H9 (cell line): ENCODE data around the gene PRMT5. TPM values are rescaled to one million over a fixed set of nuclear protein-coding genes. Genes with fewer than 3 reads are reported as not detected.

Experiments used
- DNase-seq: peaks from one replicate; pipeline ENCODE4 v3.0.0-alpha.2; 2017
- H2AFZ ChIP-seq: one replicate; pipeline ENCODE4 v1.6.1; 2013; ENCODE audit warnings: mild to moderate bottlenecking, low read length, control low read depth, moderate library complexity
- H2AK5ac ChIP-seq: 2 replicates; pipeline ENCODE4 v1.6.1; 2013; ENCODE audit warnings: low read length, control low read depth, mixed read lengths; ENCODE audit not compliant: insufficient read length
- H2BK120ac ChIP-seq: one replicate; pipeline ENCODE4 v1.6.1; 2013; ENCODE audit warnings: low read depth, mild to moderate bottlenecking, low read length, control low read depth, inconsistent platforms; ENCODE audit not compliant: poor library complexity, severe bottlenecking
- H2BK12ac ChIP-seq: 2 replicates; pipeline ENCODE4 v1.6.1; 2013; ENCODE audit warnings: low read length, control low read depth, mixed read lengths, low read depth; ENCODE audit not compliant: insufficient read length
- H2BK15ac ChIP-seq: 2 replicates; pipeline ENCODE4 v1.6.1; 2013; ENCODE audit warnings: low read depth, low read length, control low read depth
- H2BK20ac ChIP-seq: one replicate; pipeline ENCODE4 v1.6.1; 2013; ENCODE audit warnings: low read depth, mild to moderate bottlenecking, low read length, control low read depth, inconsistent platforms; ENCODE audit not compliant: poor library complexity, severe bottlenecking
- H2BK5ac ChIP-seq: 2 replicates; pipeline ENCODE4 v1.6.1; 2013; ENCODE audit warnings: low read length, control low read depth, mixed read lengths; ENCODE audit not compliant: insufficient read length
- H3K14ac ChIP-seq: 2 replicates; pipeline ENCODE4 v1.6.1; 2013; ENCODE audit warnings: low read length, control low read depth; ENCODE audit not compliant: insufficient read depth
- H3K18ac ChIP-seq: 2 replicates; pipeline ENCODE4 v1.6.1; 2013; ENCODE audit warnings: low read depth, mild to moderate bottlenecking, mixed read lengths, low read length, control low read depth; ENCODE audit not compliant: insufficient read length
- H3K23ac ChIP-seq: 2 replicates; pipeline ENCODE4 v1.6.1; 2013; ENCODE audit warnings: low read length, control low read depth, mixed read lengths, low read depth; ENCODE audit not compliant: insufficient read length
- H3K23me2 ChIP-seq: 2 replicates; pipeline ENCODE4 v1.6.1; 2013; ENCODE audit warnings: low read depth, mild to moderate bottlenecking, mixed read lengths, low read length, control low read depth; ENCODE audit not compliant: insufficient read length, poor library complexity, severe bottlenecking
- H3K27ac ChIP-seq: 2 replicates; pipeline ENCODE4 v1.5.1; 2013; ENCODE audit warnings: low read length, control low read depth, mixed read lengths, low read depth; ENCODE audit not compliant: insufficient read length
- H3K27me3 ChIP-seq: 2 replicates; pipeline ENCODE4 v1.6.1; 2013; ENCODE audit warnings: low read length, control low read depth, inconsistent platforms; ENCODE audit not compliant: insufficient read depth
- H3K4ac ChIP-seq: 2 replicates; pipeline ENCODE4 v1.6.1; 2013; ENCODE audit warnings: low read depth, mild to moderate bottlenecking, control low read depth, inconsistent platforms, low read length, moderate library complexity
- H3K4me1 ChIP-seq: 2 replicates; pipeline ENCODE4 v1.6.1; 2013; ENCODE audit warnings: low read length, control low read depth, inconsistent platforms; ENCODE audit not compliant: insufficient read depth
- H3K4me2 ChIP-seq: 2 replicates; pipeline ENCODE4 v1.6.1; 2013; ENCODE audit warnings: low read length, control low read depth, mixed read lengths; ENCODE audit not compliant: insufficient read length, insufficient read depth
- H3K56ac ChIP-seq: 2 replicates; pipeline ENCODE4 v1.6.1; 2013; ENCODE audit warnings: low read depth, mild to moderate bottlenecking, mixed read lengths, low read length, control low read depth; ENCODE audit not compliant: insufficient read length
- H3K79me1 ChIP-seq: 2 replicates; pipeline ENCODE4 v1.6.1; 2013; ENCODE audit warnings: low read depth, mild to moderate bottlenecking, moderate library complexity, low read length, control low read depth, inconsistent platforms; ENCODE audit not compliant: insufficient read depth, poor library complexity, severe bottlenecking
- H3K79me2 ChIP-seq: 2 replicates; pipeline ENCODE4 v1.6.1; 2013; ENCODE audit warnings: low read length, control low read depth, inconsistent platforms; ENCODE audit not compliant: insufficient read depth
- H3K9ac ChIP-seq: 2 replicates; pipeline ENCODE4 v1.6.1; 2013; ENCODE audit warnings: low read length, control low read depth, mixed read lengths; ENCODE audit not compliant: insufficient read length; ENCODE audit errors: extremely low read depth
- H3K9me3 ChIP-seq: one replicate; pipeline ENCODE4 v1.6.1; 2013; ENCODE audit warnings: low read depth, low read length, inconsistent platforms; ENCODE audit not compliant: control insufficient read depth
- H3T11ph ChIP-seq: one replicate; pipeline ENCODE4 v1.6.1; 2013; ENCODE audit warnings: mild to moderate bottlenecking, low read length, control low read depth, inconsistent platforms
- H4K20me1 ChIP-seq: one replicate; pipeline ENCODE4 v1.6.1; 2013; ENCODE audit not compliant: control insufficient read depth, insufficient read length, insufficient read depth
- H4K5ac ChIP-seq: 2 replicates; pipeline ENCODE4 v1.6.1; 2013; ENCODE audit warnings: low read depth, mild to moderate bottlenecking, mixed read lengths, low read length, control low read depth; ENCODE audit not compliant: insufficient read length
- H4K8ac ChIP-seq: replicated peaks from 2 replicates; pipeline ENCODE4 v1.6.1; 2013; ENCODE audit warnings: low read length, control low read depth, mixed read lengths, low read depth; ENCODE audit not compliant: insufficient read length
- H4K91ac ChIP-seq: 2 replicates; pipeline ENCODE4 v1.6.1; 2013; ENCODE audit warnings: low read depth, mild to moderate bottlenecking, moderate library complexity, mixed read lengths, low read length, control low read depth; ENCODE audit not compliant: insufficient read length
- H3K27ac Mint-ChIP-seq, 3 experiments: 2 replicates in 2 of 3; 3 replicates in 1 of 3; pipeline ENCODE4 v1.8.0; 2020 to 2021; ENCODE audit warnings: mixed read lengths in 3 of 3, mild to moderate bottlenecking in 1 of 3, moderate library complexity in 1 of 3
- H3K27me3 Mint-ChIP-seq: 2 replicates; pipeline ENCODE4 v1.8.0; 2021; ENCODE audit warnings: low read depth, mild to moderate bottlenecking, moderate library complexity, mixed read lengths
- H3K36me3 Mint-ChIP-seq, 3 experiments: 2 replicates in 2 of 3; 3 replicates in 1 of 3; pipeline ENCODE4 v1.8.0; 2020 to 2021; ENCODE audit warnings: low read depth in 3 of 3, mixed read lengths in 3 of 3; ENCODE audit not compliant: insufficient read depth in 1 of 3
- H3K4me1 Mint-ChIP-seq, 2 experiments: 2 replicates each; pipeline ENCODE4 v1.8.0; 2020; ENCODE audit warnings: mixed read lengths in 2 of 2
- H3K4me3 Mint-ChIP-seq, 2 experiments: 2 replicates in 1 of 2; 3 replicates in 1 of 2; pipeline ENCODE4 v1.8.0; 2020 to 2021; ENCODE audit warnings: mild to moderate bottlenecking in 2 of 2, mixed read lengths in 2 of 2, moderate library complexity in 1 of 2
- H3K9me3 Mint-ChIP-seq, 2 experiments: 2 replicates in 1 of 2; 3 replicates in 1 of 2; pipeline ENCODE4 v1.8.0; 2020; ENCODE audit warnings: mild to moderate bottlenecking in 2 of 2, mixed read lengths in 2 of 2, moderate library complexity in 1 of 2
- CTCF ChIP-seq: fragments of 200-600 bp; sonication (generic); conservative IDR thresholded peaks from 3 replicates; pipeline ENCODE4 v1.8.0; 2021; ENCODE audit warnings: antibody characterized with exemption, mild to moderate bottlenecking
- WGBS: extraction: QIAGEN DNeasy Blood & Tissue Kit; methylation state at CpG from one replicate; pipeline ENCODE4 v1.1.7; 2013; ENCODE audit warnings: missing lambda C conversion rate, low lambda C conversion rate, mixed read lengths; ENCODE audit not compliant: insufficient read length; ENCODE audit errors: extremely low coverage; 5-methylcytosine and 5-hydroxymethylcytosine counted together
- total RNA-seq: library from RNA; stranded (reverse); gene quantifications from 2 replicates; pipeline ENCODE4 v1.2.1, GENCODE V29; 2021

PRMT5 gene
- total RNA-seq, 1 experiment from 2014 or later, result 141 TPM

GRCh38 chr14:22878271-22879246 is 50.6 kb downstream of the PRMT5 start:
- Histone ChIP-seq H3T11ph (no peak overlapping the region), H3K56ac (no peak overlapping the region), H3K4ac (no peak overlapping the region), H2BK12ac (no peak overlapping the region), H2BK20ac (no peak overlapping the region), H4K5ac (no peak overlapping the region), H4K8ac (no peak overlapping the region), H3K23me2 (peaks cover 6% of the 10 kb centered on the region), H2BK15ac (no peak overlapping the region), H2BK5ac (no peak overlapping the region), H3K9me3 (no peaks in the 10 kb centered on the region), H4K20me1 (no peaks in the 10 kb centered on the region), H3K79me1 (no peaks in the 10 kb centered on the region), H3K14ac (no peak overlapping the region), H2BK120ac (no peak overlapping the region), H4K91ac (no peak overlapping the region), H3K4me1 (no peaks in the 10 kb centered on the region; the same call in 1 of the 2 replicates), H3K79me2 (no peaks in the 10 kb centered on the region), H3K4me2 (no peak overlapping the region), H3K27ac (no peak overlapping the region), H2AFZ (no peak overlapping the region), H3K18ac (no peak overlapping the region), H3K23ac (no peak overlapping the region), H3K9ac (no peak overlapping the region), H3K27me3 (no peaks in the 10 kb centered on the region), H2AK5ac (no peak overlapping the region)
- peaks cover 8% of the 10 kb centered on the region for H3K27me3 Mint-ChIP-seq
- H3K36me3 Mint-ChIP-seq, result peaks cover 0 to 17% (median 5%) of the 10 kb centered on the region in 3 experiments; a peak in 6 of 7 replicates
- WGBS, result no CpG with 5 or more reads among the region's 8 CpGs
- H3K4me3 Mint-ChIP-seq, result no peak overlapping the region
- H3K4me1 Mint-ChIP-seq, result peaks cover 18 to 21% of the 10 kb centered on the region in 2 experiments
- TF ChIP-seq CTCF, result no peak
- no peak overlapping the region for H3K27ac Mint-ChIP-seq
- DNase-seq, result no peak
- H3K9me3 Mint-ChIP-seq, result no peaks in the 10 kb centered on the region
